ENCODE results near the gene RMP24.
"Not testable (repeated sequence)": the region's sequence is repeated elsewhere in the genome, so short reads cannot be mapped to it uniquely, and the experiment has no call there.

The RMP24 gene

GRCh38 chr18:35972197-35973000, at the start of gene RMP24:
Gene RMP24 (plus strand): TSS chr18:35972679.
- DNase-seq: peak; percentile 85 to 94

GRCh38 chr18:35923939-35924684, 48.4 kb upstream of the RMP24 start:
- DNase-seq: no peak

GRCh38 chr18:35926884-35927283, 45.6 kb upstream of the RMP24 start:
- DNase-seq: no peak

GRCh38 chr18:35927430-35927829, 45.0 kb upstream of the RMP24 start:
- DNase-seq: no peak

GRCh38 chr18:35933982-35934381, 38.5 kb upstream of the RMP24 start:
- peak in 1 of 2 experiments; percentile 2 for DNase-seq

- DNase-seq: no peak
Observed at GRCh38 chr18:35934891-35935290, 37.6 kb upstream of the RMP24 start.

- no peak for DNase-seq
Observed at GRCh38 chr18:35935805-35936204, 36.7 kb upstream of the RMP24 start.

- no peak for DNase-seq
Observed at GRCh38 chr18:35936951-35937350, 35.5 kb upstream of the RMP24 start.

GRCh38 chr18:35938158-35938557, 34.3 kb upstream of the RMP24 start:
- DNase-seq: no peak

GRCh38 chr18:35938562-35938961, 33.9 kb upstream of the RMP24 start:
- DNase-seq: peak in 1 of 2 experiments; percentile 29

GRCh38 chr18:35939138-35939537, 33.3 kb upstream of the RMP24 start:
- peak in 1 of 2 experiments; percentile 14 for DNase-seq

GRCh38 chr18:35941299-35941698, 31.2 kb upstream of the RMP24 start:
- no peak for DNase-seq

GRCh38 chr18:35942133-35942532, 30.3 kb upstream of the RMP24 start:
- DNase-seq: no peak

- DNase-seq: no peak
Observed at GRCh38 chr18:35942661-35943060, 29.8 kb upstream of the RMP24 start.

- DNase-seq: no peak
Observed at GRCh38 chr18:35948080-35948479, 24.4 kb upstream of the RMP24 start.

- DNase-seq: no peak
Observed at GRCh38 chr18:35949090-35949489, 23.4 kb upstream of the RMP24 start.

- peak; percentile 3 to 65 for DNase-seq
Observed at GRCh38 chr18:35949903-35950627, 22.4 kb upstream of the RMP24 start.

- DNase-seq: no peak
Observed at GRCh38 chr18:35950628-35950982, 21.9 kb upstream of the RMP24 start.

GRCh38 chr18:35953688-35954087, 18.8 kb upstream of the RMP24 start:
- DNase-seq: no peak

- no peak for DNase-seq
Observed at GRCh38 chr18:35956226-35956625, 16.3 kb upstream of the RMP24 start.

GRCh38 chr18:35962320-35962719, 10.2 kb upstream of the RMP24 start:
- DNase-seq: no peak

- DNase-seq: no peak
Observed at GRCh38 chr18:35964319-35964718, 8.2 kb upstream of the RMP24 start.

GRCh38 chr18:35967866-35968265, 4.6 kb upstream of the RMP24 start:
- DNase-seq: not testable (repeated sequence)

Measured in NCI-H526 (cell line).